Activated CD8-positive, alpha-beta memory T cell treated with anti-CD3 and anti-CD28 coated beads for 24 hours (primary cell): Measurements from ENCODE around the gene TCL1A.
"Not testable (repeated sequence)": the region's sequence is repeated elsewhere in the genome, so short reads cannot be mapped to it uniquely, and the experiment has no call there.

Experiments
- DNase-seq: peaks from one replicate; pipeline ENCODE4 v3.0.0-alpha.2; 2020

TCL1A gene

DNA sequence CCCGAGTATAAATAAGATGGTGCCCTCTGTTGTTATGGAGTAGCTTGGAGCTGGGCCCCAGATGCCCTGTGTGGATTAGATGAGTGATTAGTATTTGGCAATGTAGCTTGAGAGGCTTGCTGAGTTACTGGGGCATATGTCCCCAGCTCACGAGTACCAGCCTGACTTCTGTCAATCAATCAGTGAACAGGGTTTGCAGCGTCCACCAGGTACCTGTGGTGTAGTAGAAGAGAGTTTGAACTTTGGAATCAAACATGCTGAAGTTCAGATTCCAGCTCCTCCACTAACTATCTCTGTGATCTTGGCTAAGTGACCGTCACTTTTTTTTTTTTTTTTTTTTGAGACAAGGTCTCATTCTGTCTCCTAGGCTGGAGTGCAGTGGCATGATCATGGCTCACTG, 39.3 kb downstream of the TCL1A start:
- no peak for DNase-seq

DNA sequence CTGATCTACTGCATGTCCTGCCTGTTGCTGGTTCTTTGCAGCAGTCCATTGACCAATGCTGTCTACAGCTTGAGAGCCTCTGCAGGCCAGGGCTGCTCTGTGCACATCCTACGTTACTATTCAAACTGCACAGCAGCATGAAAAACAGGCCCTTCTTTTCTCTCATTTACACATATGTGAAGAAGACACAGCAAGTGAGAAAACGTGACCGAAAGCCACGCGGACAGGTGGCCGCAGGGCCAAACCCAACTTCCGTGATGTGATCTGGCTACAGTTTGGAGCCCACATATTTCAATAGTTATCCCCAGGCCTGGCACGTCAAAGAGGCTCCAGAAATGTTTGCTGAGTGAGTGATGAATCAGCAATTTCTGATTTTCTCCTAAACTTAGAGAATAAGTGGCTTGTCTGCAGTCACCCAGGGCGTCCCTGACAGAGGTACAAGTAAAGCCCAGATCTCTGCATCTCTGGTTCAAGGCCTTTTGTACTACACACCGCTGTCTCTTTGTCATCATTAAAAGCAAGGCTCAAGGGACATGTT, 45.6 kb downstream of the TCL1A start:
- no peak for DNase-seq

DNA sequence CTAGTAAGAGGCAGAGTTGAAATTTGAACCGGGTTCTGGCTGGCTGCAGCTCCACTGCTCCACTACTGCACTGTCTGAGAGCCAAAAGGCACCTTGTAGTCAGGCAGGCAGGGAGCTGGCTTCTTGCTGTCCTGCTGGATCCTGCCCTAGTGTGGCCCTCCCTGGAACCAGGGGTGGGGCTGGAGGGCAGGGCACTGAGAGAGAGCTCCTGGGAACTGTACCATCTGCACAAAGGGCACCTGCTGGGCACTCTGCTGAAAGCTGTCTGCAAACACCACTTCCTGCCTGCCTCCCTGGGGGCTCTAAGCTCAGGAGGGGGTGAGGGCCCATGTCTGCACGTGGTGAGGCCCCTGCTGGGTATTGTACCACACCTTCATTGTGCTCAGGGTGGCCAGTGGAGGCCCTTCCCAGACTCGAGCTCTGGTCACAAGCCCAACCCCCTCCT, 46.7 kb downstream of the TCL1A start:
- DNase-seq: no peak

DNA sequence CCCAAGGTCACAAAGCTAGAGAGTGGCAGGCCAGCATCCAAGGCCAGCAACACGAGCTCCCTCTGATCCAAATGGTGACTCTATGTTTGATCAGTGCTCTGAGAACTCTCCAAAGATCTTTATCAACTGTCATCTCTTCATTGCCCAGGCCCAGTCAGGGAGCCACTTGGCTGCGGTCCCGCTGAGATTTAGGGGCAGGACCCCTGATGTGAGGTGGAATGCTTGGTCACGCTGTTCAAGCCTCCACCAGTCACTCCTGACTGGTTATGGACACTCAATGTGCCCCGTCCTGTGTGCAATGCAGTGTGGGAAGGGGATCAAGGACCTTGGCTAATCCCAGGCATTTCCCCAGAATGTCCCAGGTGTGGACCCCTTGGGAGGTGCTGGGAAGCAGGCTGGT, 47.5 kb downstream of the TCL1A start:
- no peak for DNase-seq

DNA sequence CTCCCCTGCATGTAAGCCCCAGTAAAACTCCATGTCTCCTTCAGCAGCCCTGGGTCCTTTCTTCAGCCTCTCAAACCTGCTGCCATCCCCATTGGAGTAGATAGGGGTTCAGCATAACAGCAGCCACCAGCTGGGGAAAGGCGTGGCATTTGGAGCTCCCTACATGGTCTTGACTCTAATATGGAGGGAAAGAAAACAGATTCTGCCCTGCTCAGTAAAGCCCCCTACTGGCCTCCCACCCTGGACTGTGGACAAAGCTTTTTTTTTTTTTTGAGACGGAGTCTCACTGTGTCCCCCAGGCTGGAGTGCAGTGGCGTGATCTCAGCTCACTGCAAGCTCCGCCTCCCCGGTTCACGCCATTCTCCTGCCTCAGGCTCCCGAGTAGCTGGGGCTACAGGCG, 48.4 kb downstream of the TCL1A start:
- not testable (repeated sequence) for DNase-seq

DNA sequence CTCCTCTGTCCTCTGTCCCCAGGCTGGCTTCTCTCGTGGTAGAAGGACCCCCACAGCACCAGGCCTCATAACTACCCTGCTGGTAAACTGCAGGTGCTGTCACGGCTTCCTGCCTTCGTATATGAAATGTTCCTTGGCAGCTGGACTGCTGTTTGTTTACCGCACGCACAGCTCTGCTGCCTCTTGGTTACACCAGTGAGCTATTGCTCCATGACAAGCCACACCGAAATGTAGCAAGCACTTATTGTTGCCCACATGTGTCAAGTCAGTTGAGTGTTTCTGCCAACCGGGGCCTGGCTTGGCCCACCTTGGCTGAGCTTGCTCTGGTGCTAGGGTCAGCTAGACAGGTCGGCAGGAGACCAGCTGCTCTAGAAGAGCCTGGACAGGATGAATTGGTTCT, 49.4 kb downstream of the TCL1A start:
- DNase-seq: no peak

DNA sequence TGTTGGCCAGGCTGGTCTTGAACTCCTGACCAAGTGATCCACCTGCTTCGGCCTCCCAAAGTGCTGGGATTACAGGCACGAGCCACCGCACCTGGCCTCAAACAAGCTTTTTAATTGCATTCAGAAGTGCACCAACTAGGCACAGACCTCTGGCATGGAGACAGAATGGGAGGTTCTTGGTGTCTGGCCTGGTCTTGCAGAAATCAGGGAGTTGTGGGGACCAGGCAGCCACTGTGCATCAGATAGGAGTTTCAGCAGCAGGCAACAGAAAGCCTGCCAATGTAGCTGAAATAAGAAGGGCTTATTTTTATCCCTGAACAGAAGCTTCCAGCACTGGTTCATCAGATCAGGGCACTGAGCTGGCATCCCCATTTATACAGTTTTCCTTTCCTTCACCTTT, 49.9 kb downstream of the TCL1A start:
- no peak for DNase-seq

DNA sequence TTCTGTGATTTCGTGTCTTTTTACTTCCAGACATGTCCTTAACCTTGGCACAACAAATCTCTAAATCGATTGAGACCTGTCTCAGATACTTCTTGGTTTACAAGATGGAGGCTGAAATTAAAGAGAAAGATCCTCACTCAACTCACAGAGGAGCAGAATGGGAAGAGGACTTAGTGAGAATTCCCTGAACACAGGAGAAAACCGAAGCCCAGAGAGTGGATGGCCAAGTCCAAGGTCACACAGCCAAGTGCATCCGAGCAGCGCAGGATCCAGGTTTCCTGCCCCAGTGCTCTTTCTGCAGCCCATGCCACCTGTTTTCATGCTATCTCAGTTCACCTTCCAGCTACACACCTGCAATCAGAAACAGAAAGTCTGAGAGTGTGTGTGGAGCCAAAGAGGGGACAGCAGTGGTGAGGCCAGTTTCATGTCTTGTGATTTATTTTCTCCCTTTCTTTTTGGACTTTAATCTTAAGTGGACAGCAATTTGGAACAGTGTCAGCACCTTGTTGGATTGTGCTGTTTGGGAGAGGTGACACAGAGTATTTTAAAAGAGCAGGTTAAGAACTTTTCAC, 50.6 kb downstream of the TCL1A start:
- no peak for DNase-seq

DNA sequence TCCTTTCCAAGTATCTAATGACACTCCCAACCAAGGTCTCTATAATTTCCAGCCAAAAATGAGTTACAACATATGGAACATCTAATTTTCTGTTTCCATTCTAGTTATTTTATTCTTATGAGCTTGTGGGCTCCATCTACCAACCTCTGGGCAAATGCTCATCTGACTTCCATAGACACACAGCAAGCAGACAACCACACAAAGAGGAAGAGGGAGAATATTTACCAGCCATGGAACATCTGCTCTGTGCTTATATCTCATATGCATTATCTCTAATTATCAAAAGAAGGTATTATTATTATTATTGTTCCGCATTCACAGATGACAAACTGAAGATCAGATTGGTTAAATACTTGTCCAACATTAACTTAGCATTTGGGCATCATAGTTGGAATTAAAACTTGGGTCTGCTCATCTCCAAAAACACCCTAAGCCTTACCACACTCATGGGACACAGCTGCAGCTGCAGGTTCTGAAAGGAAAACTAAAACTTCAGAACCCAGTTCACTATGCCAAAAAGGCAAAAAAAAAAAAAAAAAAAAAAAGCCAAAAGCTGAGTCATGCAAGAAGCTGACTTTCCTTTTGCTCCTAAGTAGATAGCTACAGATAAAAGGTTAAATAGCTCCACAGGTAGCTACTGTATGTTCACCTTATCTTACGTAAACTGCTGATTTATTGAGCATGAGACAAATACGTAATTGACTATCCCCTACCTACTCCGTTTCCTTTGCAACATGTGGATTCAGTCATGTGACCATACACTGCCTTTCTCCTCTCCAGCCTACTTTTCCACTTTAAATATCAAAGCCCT, 51.3 kb downstream of the TCL1A start:
- DNase-seq: no peak

DNA sequence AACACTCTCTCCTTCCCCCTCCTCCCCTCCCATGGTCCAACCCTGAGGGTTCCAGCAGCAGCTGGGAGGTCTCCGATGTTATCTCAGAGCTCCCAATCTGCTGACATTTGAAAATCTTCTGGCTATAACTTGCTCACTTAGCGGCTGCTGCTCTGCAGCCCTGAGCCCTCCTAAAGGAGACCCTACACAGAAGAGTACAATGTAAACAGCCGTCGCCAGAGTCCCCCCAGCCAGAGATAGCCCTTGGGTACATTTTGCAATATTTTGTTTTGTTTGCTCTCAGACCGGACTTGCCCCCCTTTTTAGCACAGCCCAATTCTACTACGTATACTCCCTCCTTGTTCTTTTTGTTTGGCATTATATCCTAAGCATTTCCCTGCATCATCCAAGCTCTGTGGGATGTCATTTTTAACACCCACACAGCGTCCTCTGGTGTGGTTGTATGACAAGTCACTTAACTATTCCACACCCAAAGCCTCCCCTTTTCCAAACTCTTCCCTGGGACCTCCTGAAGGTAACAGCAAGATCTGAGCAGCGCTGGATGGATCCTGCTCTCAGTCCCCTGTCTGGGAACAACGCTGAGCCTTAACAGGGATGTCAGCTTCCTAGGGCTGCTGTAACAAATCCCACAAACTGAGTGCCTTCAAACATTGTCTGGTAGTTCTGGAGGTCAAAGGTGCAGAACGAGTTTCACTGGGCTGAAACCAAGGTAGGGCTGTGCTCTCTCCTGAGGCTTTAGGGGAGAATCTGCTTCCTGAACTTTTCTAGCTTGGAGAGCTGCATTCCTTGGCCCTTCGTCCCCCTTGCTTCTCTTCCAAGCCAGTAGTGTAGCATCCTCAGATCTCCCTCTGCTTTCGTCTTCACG, 53.0 kb downstream of the TCL1A start:
- DNase-seq: no peak

DNA sequence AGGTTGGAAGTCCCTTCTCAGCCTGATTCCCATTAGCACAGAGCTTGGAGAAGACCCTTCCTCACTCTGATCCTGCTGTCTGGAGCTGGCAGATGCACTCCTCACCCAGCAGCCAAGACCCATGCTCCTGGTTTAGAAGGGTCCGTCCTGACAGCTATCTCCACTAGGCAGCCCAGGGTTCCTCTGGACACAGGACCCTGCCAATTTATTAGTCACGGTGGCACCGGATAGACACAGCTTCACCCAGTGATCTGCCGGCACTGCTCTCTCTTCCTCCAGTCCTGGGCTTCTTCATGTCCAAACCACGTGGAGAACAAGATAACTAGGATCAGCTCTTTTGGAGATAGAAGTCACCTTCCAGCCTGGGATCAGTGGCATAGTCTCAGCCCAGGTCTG, 53.9 kb downstream of the TCL1A start:
- no peak for DNase-seq
